Thyroid gland (tissue), 4 donors: ENCODE data around the gene RPL31. TPM values are rescaled to one million over a fixed set of nuclear protein-coding genes. Genes with fewer than 3 reads are reported as not detected.
A peak's percentile ranks its signal among the peaks of the same experiment; 100 is the strongest.
"Not testable (repeated sequence)": the region's sequence is repeated elsewhere in the genome, so short reads cannot be mapped to it uniquely, and the experiment has no call there.

Source experiments
- DNase-seq, 2 donors: peaks; one replicate each; pipeline ENCODE4 v3.0.0-alpha.2; 2019
- H3K27ac ChIP-seq, 3 donors: fragments of 200-600 bp; sonication (generic); 1 replicate in 2 of 3; 2 replicates in 1 of 3; pipeline ENCODE4 v1.5.1; 2016 to 2019; ENCODE audit warnings: mild to moderate bottlenecking in 1 of 3, moderate library complexity in 1 of 3
- H3K27me3 ChIP-seq: fragments of 200-600 bp; sonication (generic); one replicate; pipeline ENCODE4 v1.5.1; 2019
- H3K36me3 ChIP-seq, 2 donors: fragments of 200-600 bp; sonication (generic); one replicate each; pipeline ENCODE4 v1.5.1; 2016 to 2019
- H3K4me1 ChIP-seq, 2 donors: fragments of 200-600 bp; sonication (generic); one replicate each; pipeline ENCODE4 v1.5.1; 2017 to 2019
- H3K4me3 ChIP-seq, 3 donors: fragments of 200-600 bp; sonication (generic); replicated peaks in 1 of 3; 1 replicate in 2 of 3; 2 replicates in 1 of 3; pipeline ENCODE4 v1.5.1; 2016; ENCODE audit warnings: mild to moderate bottlenecking in 1 of 3
- H3K9me3 ChIP-seq: fragments of 200-600 bp; sonication (generic); one replicate; pipeline ENCODE4 v1.5.1; 2017
- CTCF ChIP-seq, 6 experiments: fragments of 200-600 bp in 3 of 6; fragments of 450-650 bp in 3 of 6; sonication (generic) in 3 of 6; IDR thresholded peaks; one replicate each; pipeline ENCODE4 v1.5.1; 2016 to 2019; ENCODE audit warnings: antibody characterized with exemption in 6 of 6, mild to moderate bottlenecking in 2 of 6, inconsistent platforms in 1 of 6, moderate library complexity in 1 of 6
- POLR2A ChIP-seq, 2 donors: fragments of 450-650 bp; IDR thresholded peaks; one replicate each; pipeline ENCODE4 v1.6.1; 2017; ENCODE audit warnings: antibody characterized with exemption in 2 of 2, mild to moderate bottlenecking in 2 of 2, moderate library complexity in 1 of 2
- WGBS, 2 donors: methylation state at CpG; one replicate each; pipeline ENCODE4 v1.1.5; 2017; 5-methylcytosine and 5-hydroxymethylcytosine counted together
- intact Hi-C: fragments of 100-400 bp; cut with DNase I; formaldehyde crosslinking; loops from one replicate; pipeline ENCODE4 v1.15.1; 2023
- total RNA-seq, 4 donors: library from RNA; depleted of rRNA; stranded (reverse); fragments of >200 nt; gene quantifications; one replicate each; pipeline ENCODE4 v1.2.3, GENCODE V29; 2016

The RPL31 gene
- total RNA-seq, 4 donors from 2014 or later: 216 to 1,406 (median 718) TPM

GRCh38 chr2:101047075-101047766 is 45.1 kb downstream of the RPL31 start:
- no peaks in the 10 kb centered on the region for H3K9me3 ChIP-seq
- intact Hi-C loops: no loop called here
- H3K27me3 ChIP-seq: no peaks in the 10 kb centered on the region
- DNase-seq: peak; percentile 47 to 65
- TF ChIP-seq POLR2A (IDR thresholded peaks at IDR 0.05) (no peak), CTCF (IDR thresholded peaks at IDR 0.05) (no peak)
- no peak overlapping the region for H3K27ac ChIP-seq
- no peak overlapping the region for H3K4me3 ChIP-seq
- peaks cover 0 to 12% of the 10 kb centered on the region in 2 donors for H3K4me1 ChIP-seq
- 78 to 90% methylated on average over 10 to 11 of the region's 12 CpGs for WGBS, 2 donors
- H3K36me3 ChIP-seq: peaks cover 0 to 6% of the 10 kb centered on the region in 2 donors

GRCh38 chr2:101047774-101048173 is 45.7 kb downstream of the RPL31 start:
- H3K4me1 ChIP-seq: peaks cover 0 to 12% of the 10 kb centered on the region in 2 donors
- WGBS, 2 donors: 69 to 96% methylated on average over 6 of the region's 6 CpGs
- no peak for TF ChIP-seq CTCF (IDR thresholded peaks at IDR 0.05)
- TF ChIP-seq POLR2A (IDR thresholded peaks at IDR 0.05): no peak
- H3K27me3 ChIP-seq: no peaks in the 10 kb centered on the region
- peaks cover 0 to 6% of the 10 kb centered on the region in 2 donors for H3K36me3 ChIP-seq
- no peak for DNase-seq
- intact Hi-C loops: no loop called here
- H3K27ac ChIP-seq: no peak overlapping the region
- H3K4me3 ChIP-seq: no peak overlapping the region
- no peaks in the 10 kb centered on the region for H3K9me3 ChIP-seq

- H3K4me1 ChIP-seq: peaks cover 0 to 12% of the 10 kb centered on the region in 2 donors
- H3K9me3 ChIP-seq: no peaks in the 10 kb centered on the region
- intact Hi-C loops: no loop called here
- no peak for TF ChIP-seq CTCF (IDR thresholded peaks at IDR 0.05)
- no peak for TF ChIP-seq POLR2A (IDR thresholded peaks at IDR 0.05)
- H3K27me3 ChIP-seq: no peaks in the 10 kb centered on the region
- DNase-seq: no peak
- 96 to 97% methylated on average over 3 of the region's 3 CpGs for WGBS, 2 donors
- H3K27ac ChIP-seq: no peak overlapping the region
- H3K4me3 ChIP-seq: no peak overlapping the region
- H3K36me3 ChIP-seq: peaks cover 0 to 6% of the 10 kb centered on the region in 2 donors
Measured at GRCh38 chr2:101048756-101049155, 46.7 kb downstream of the RPL31 start.

GRCh38 chr2:101050886-101051285 is 48.8 kb downstream of the RPL31 start:
- H3K9me3 ChIP-seq, intact Hi-C loops, H3K27ac ChIP-seq, DNase-seq, H3K27me3 ChIP-seq, H3K4me3 ChIP-seq, H3K36me3 ChIP-seq: not testable (repeated sequence)
- H3K4me1 ChIP-seq: peaks cover 0 to 12% of the 10 kb centered on the region in 2 donors
- 97 to 98% methylated on average over 6 of the region's 6 CpGs for WGBS, 2 donors

GRCh38 chr2:101052147-101052546 is 50.1 kb downstream of the RPL31 start:
- Histone ChIP-seq H3K4me1 (peaks cover 0 to 10% of the 10 kb centered on the region in 2 donors), H3K27ac (no peak overlapping the region), H3K27me3 (no peaks in the 10 kb centered on the region), H3K36me3 (peaks cover 0 to 6% of the 10 kb centered on the region in 2 donors), H3K9me3 (no peaks in the 10 kb centered on the region), H3K4me3 (no peak overlapping the region)
- DNase-seq: no peak
- 96 to 97% methylated on average over 5 of the region's 5 CpGs for whole genome bisulfite sequencing, 2 donors
- TF ChIP-seq CTCF (IDR thresholded peaks at IDR 0.05): no peak
- no peak for TF ChIP-seq POLR2A (IDR thresholded peaks at IDR 0.05)
- intact Hi-C loops: no loop called here
